Esophagus squamous epithelium (tissue), 4 donors: ENCODE data around the gene CTPS1.

Experiments used
- POLR2A ChIP-seq, 4 donors: fragments of 450-650 bp; IDR thresholded peaks; one replicate each; pipeline ENCODE4 v1.6.1; 2017; ENCODE audit warnings: antibody characterized with exemption in 4 of 4, mild to moderate bottlenecking in 4 of 4, moderate library complexity in 3 of 4
- TF ChIP-seq, protein P1 (sequence below), 6 experiments: fragments of 450-650 bp in 4 of 6; fragments of 200-600 bp in 2 of 6; sonication (generic) in 2 of 6; IDR thresholded peaks; one replicate each; pipeline ENCODE4 v1.5.1; 2016 to 2019; ENCODE audit warnings: antibody characterized with exemption in 6 of 6, mild to moderate bottlenecking in 4 of 6, moderate library complexity in 4 of 6

DNA sequence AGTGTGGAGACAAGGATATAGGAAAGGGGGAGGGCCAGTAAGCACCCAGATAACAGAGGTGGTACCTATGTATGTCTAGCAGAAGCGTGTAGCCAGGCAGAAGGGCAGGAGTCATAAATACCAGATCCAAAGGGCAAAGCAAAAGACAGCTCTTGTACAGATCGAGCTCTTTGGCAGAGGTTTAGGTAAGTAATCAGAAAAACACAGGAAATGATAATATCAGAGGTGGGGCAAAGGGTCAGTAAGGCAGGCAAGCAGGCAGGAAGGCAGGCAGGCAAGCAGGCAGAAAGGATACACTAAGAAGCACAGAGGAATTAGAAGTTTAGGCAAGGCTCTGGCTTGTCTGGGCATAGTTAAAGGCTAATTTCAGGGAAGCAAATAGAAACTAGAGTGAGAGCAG is 64.7 kb downstream of the CTPS1 start:
- TF ChIP-seq, protein P1, sequence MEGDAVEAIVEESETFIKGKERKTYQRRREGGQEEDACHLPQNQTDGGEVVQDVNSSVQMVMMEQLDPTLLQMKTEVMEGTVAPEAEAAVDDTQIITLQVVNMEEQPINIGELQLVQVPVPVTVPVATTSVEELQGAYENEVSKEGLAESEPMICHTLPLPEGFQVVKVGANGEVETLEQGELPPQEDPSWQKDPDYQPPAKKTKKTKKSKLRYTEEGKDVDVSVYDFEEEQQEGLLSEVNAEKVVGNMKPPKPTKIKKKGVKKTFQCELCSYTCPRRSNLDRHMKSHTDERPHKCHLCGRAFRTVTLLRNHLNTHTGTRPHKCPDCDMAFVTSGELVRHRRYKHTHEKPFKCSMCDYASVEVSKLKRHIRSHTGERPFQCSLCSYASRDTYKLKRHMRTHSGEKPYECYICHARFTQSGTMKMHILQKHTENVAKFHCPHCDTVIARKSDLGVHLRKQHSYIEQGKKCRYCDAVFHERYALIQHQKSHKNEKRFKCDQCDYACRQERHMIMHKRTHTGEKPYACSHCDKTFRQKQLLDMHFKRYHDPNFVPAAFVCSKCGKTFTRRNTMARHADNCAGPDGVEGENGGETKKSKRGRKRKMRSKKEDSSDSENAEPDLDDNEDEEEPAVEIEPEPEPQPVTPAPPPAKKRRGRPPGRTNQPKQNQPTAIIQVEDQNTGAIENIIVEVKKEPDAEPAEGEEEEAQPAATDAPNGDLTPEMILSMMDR (IDR thresholded peaks at IDR 0.05) = no peak
- no peak for TF ChIP-seq POLR2A (IDR thresholded peaks at IDR 0.05)
